GM23248 (cell line): ENCODE measurements around the gene STRN4. TPM values are rescaled to one million over a fixed set of nuclear protein-coding genes. Genes with fewer than 3 reads are reported as not detected.

Experiments used
- DNase-seq: peaks from one replicate; pipeline ENCODE4 v3.0.0-alpha.2; 2015
- H2AFZ ChIP-seq: fragments of 200-600 bp; sonication (generic); 2 replicates; pipeline ENCODE4 v1.6.1; 2016; ENCODE audit warnings: antibody characterized with exemption
- H3F3A ChIP-seq: fragments of 200-600 bp; sonication (generic); 2 replicates; pipeline ENCODE4 v1.6.1; 2016; ENCODE audit warnings: mild to moderate bottlenecking, antibody characterized with exemption, mixed run types; ENCODE audit not compliant: insufficient read depth
- H3K27ac ChIP-seq: fragments of 200-600 bp; sonication (generic); 2 replicates; pipeline ENCODE4 v1.5.1; 2016; ENCODE audit warnings: mild to moderate bottlenecking
- H3K27me3 ChIP-seq: fragments of 200-600 bp; sonication (generic); replicated peaks from 2 replicates; pipeline ENCODE4 v1.6.1; 2016; ENCODE audit warnings: mild to moderate bottlenecking; ENCODE audit not compliant: insufficient read depth
- H3K36me3 ChIP-seq: fragments of 200-600 bp; sonication (generic); 2 replicates; pipeline ENCODE4 v1.6.1; 2016; ENCODE audit warnings: low read depth, mild to moderate bottlenecking
- H3K4me1 ChIP-seq: fragments of 200-600 bp; sonication (generic); 2 replicates; pipeline ENCODE4 v1.6.1; 2016; ENCODE audit warnings: mild to moderate bottlenecking; ENCODE audit not compliant: insufficient read depth
- H3K4me2 ChIP-seq: fragments of 200-600 bp; sonication (generic); one replicate; pipeline ENCODE4 v1.6.1; 2016; ENCODE audit warnings: mild to moderate bottlenecking; ENCODE audit not compliant: unreplicated experiment
- H3K4me3 ChIP-seq: fragments of 200-600 bp; sonication (generic); 2 replicates; pipeline ENCODE4 v1.5.1; 2016; ENCODE audit warnings: mild to moderate bottlenecking
- H3K79me2 ChIP-seq: fragments of 200-600 bp; sonication (generic); 2 replicates; pipeline ENCODE4 v1.6.1; 2016; ENCODE audit warnings: mild to moderate bottlenecking; ENCODE audit not compliant: insufficient read depth
- H3K9ac ChIP-seq: fragments of 200-600 bp; sonication (generic); 2 replicates; pipeline ENCODE4 v1.6.1; 2016; ENCODE audit warnings: mild to moderate bottlenecking
- H3K9me2 ChIP-seq: fragments of 200-600 bp; sonication (generic); 2 replicates; pipeline ENCODE4 v1.6.1; 2016; ENCODE audit warnings: mixed run types, mild to moderate bottlenecking, moderate library complexity; ENCODE audit not compliant: insufficient read depth
- H3K9me3 ChIP-seq: fragments of 200-600 bp; sonication (generic); one replicate; pipeline ENCODE4 v1.6.1; 2017; ENCODE audit warnings: low read depth
- H4K20me1 ChIP-seq: fragments of 200-600 bp; sonication (generic); 2 replicates; pipeline ENCODE4 v1.6.0; 2016; ENCODE audit not compliant: insufficient read depth
- EZH2 ChIP-seq: fragments of 200-600 bp; sonication (generic); IDR thresholded peaks from 2 replicates; pipeline ENCODE4 v1.6.1; 2018; ENCODE audit warnings: antibody characterized with exemption, mild to moderate bottlenecking; ENCODE audit not compliant: insufficient read depth, poor library complexity, severe bottlenecking
- EZH2phosphoT487 ChIP-seq: fragments of 200-600 bp; sonication (generic); IDR thresholded peaks from 2 replicates; pipeline ENCODE4 v1.6.1; 2018; ENCODE audit warnings: antibody characterized with exemption, moderate library complexity, mild to moderate bottlenecking, low read depth; ENCODE audit not compliant: insufficient read depth
- WGBS, 2 experiments: methylation state at CpG; one replicate each; pipeline ENCODE4 v1.1.6; 2015 to 2017; ENCODE audit warnings: low lambda C conversion rate in 2 of 2, low coverage in 1 of 2; ENCODE audit errors: missing lambda C conversion rate in 2 of 2; 5-methylcytosine and 5-hydroxymethylcytosine counted together
- in situ Hi-C: fragments of 300-500 bp; cut with MboI; formaldehyde crosslinking; loops from 2 replicates; pipeline ENCODE4 v1.15.0; 2020
- polyA plus RNA-seq: library from polyadenylated mRNA; unstranded; fragments of >200 nt; fragmentation: Nextera tagmentation; extraction: Ambion mirVana; gene quantifications from 2 replicates; pipeline ENCODE4 v1.2.1, GENCODE V29; 2016
- total RNA-seq: library from RNA; depleted of rRNA; stranded (reverse); fragments of >200 nt; shearing (Covaris generic); gene quantifications from 2 replicates; pipeline ENCODE4 v1.2.3, GENCODE V29; 2014

STRN4 gene
- total and polyA plus RNA-seq, 2 experiments from 2014 or later = 45.9 to 75.7 TPM

GRCh38 chr19:46755853-46756543 is 9.7 kb upstream of the STRN4 start:
- Histone ChIP-seq H3K27ac (no peak overlapping the region), H3K4me3 (no peak overlapping the region), H3K9me3 (no peaks in the 10 kb centered on the region), H3K79me2 (no peaks in the 10 kb centered on the region), H3K36me3 (no peaks in the 10 kb centered on the region), H3K4me1 (peaks cover 23% of the 10 kb centered on the region), H3K9me2 (no peaks in the 10 kb centered on the region), H3F3A (peaks cover 23% of the 10 kb centered on the region), H4K20me1 (no peaks in the 10 kb centered on the region), H3K9ac (no peak overlapping the region), H2AFZ (no peak overlapping the region), H3K27me3 (no peaks in the 10 kb centered on the region), H3K4me2 (no peak overlapping the region)
- DNase-seq = no peak
- in situ Hi-C loops = loop anchor here (10.0 kb wide), 1 partner anchor 239 kb away; no protein-coding TSS in a partner anchor
- TF ChIP-seq EZH2 = no peak
- no peak for TF ChIP-seq EZH2phosphoT487
- WGBS, 2 experiments = 95 to 96% methylated on average over 56 to 86 of the region's 86 CpGs

GRCh38 chr19:46755077-46755852 is 9.0 kb upstream of the STRN4 start:
- H3F3A ChIP-seq = peaks cover 16% of the 10 kb centered on the region
- no peak for TF ChIP-seq EZH2phosphoT487
- TF ChIP-seq EZH2 = no peak
- no peaks in the 10 kb centered on the region for H3K27me3 ChIP-seq
- peak; percentile 67 for DNase-seq
- H3K9ac ChIP-seq = no peak overlapping the region
- H3K4me2 ChIP-seq = no peak overlapping the region
- no peaks in the 10 kb centered on the region for H3K9me2 ChIP-seq
- H3K4me1 ChIP-seq = peaks cover 15% of the 10 kb centered on the region
- H3K79me2 ChIP-seq = no peaks in the 10 kb centered on the region
- no peak overlapping the region for H3K4me3 ChIP-seq
- H3K36me3 ChIP-seq = no peaks in the 10 kb centered on the region
- H4K20me1 ChIP-seq = no peaks in the 10 kb centered on the region
- WGBS, 2 experiments = 86 to 88% methylated on average over 15 to 39 of the region's 39 CpGs
- no peak overlapping the region for H3K27ac ChIP-seq
- H3K9me3 ChIP-seq = no peaks in the 10 kb centered on the region
- in situ Hi-C loops = loop anchor here (10.0 kb wide), 1 partner anchor 240 kb away; no protein-coding TSS in a partner anchor
- no peak overlapping the region for H2AFZ ChIP-seq

- peak; percentile 59 for DNase-seq
- no peaks in the 10 kb centered on the region for H4K20me1 ChIP-seq
- H3K9me2 ChIP-seq = no peaks in the 10 kb centered on the region
- H3K36me3 ChIP-seq = peaks cover 6% of the 10 kb centered on the region; the same call in 1 of the 2 replicates
- no peak overlapping the region for H3K9ac ChIP-seq
- no peaks in the 10 kb centered on the region for H3K9me3 ChIP-seq
- H3K27ac ChIP-seq = no peak overlapping the region
- in situ Hi-C loops = loop anchor here (10.0 kb wide), 1 partner anchor 241 kb away; no protein-coding TSS in a partner anchor
- no peak for TF ChIP-seq EZH2
- TF ChIP-seq EZH2phosphoT487 = no peak
- H3K79me2 ChIP-seq = no peaks in the 10 kb centered on the region
- no peak overlapping the region for H3K4me2 ChIP-seq
- WGBS, 2 experiments = 12% methylated on average over 4 of the region's 4 CpGs
- no peak overlapping the region for H3K4me3 ChIP-seq
- H3K4me1 ChIP-seq = peaks cover 4% of the 10 kb centered on the region; the same call in 1 of the 2 replicates
- no peaks in the 10 kb centered on the region for H3K27me3 ChIP-seq
- no peak overlapping the region for H2AFZ ChIP-seq
- H3F3A ChIP-seq = peaks cover 2% of the 10 kb centered on the region; the same call in 1 of the 2 replicates
Measured at GRCh38 chr19:46753420-46754155, 7.3 kb upstream of the STRN4 start.
